Stimulated activated CD4-positive, alpha-beta T cell treated with anti-CD3 and anti-CD28 coated beads, TNF-alpha, amount 100 ng/mL, for 1 hour (primary cell): ENCODE data around the gene KIRREL2.
"Not testable (repeated sequence)": the region's sequence is repeated elsewhere in the genome, so short reads cannot be mapped to it uniquely, and the experiment has no call there.

Source experiments
- DNase-seq, 3 donors: peaks; one replicate each; pipeline ENCODE4 v3.0.0-alpha.2; 2020; ENCODE audit warnings: low read depth in 3 of 3, low spot score in 1 of 3

Gene KIRREL2

GRCh38 chr19:35856546-35857149 is at the start of gene KIRREL2:
Gene KIRREL2, plus strand, starts transcription at chr19:35856911. Its CDS starts 209 bp downstream, at chr19:35857120.
- peak in 1 of 3 donors; percentile 33 for DNase-seq

- no peak for DNase-seq
These were observed 49.1 kb upstream of the KIRREL2 start for GRCh38 chr19:35807633-35808032.

GRCh38 chr19:35811317-35812219 is 45.1 kb upstream of the KIRREL2 start:
- DNase-seq: no peak

- no peak for DNase-seq
These were observed 44.3 kb upstream of the KIRREL2 start, which contains the start of gene PRODH2 for GRCh38 chr19:35812220-35813042. Gene PRODH2, minus strand, starts transcription at chr19:35812845. Its CDS starts 40 bp downstream, at chr19:35812805.

- no peak for DNase-seq
These were observed 43.4 kb upstream of the KIRREL2 start for GRCh38 chr19:35813043-35813890.

- no peak for DNase-seq
These were observed 40.4 kb upstream of the KIRREL2 start for GRCh38 chr19:35816262-35816661.

GRCh38 chr19:35816846-35817245 is 39.9 kb upstream of the KIRREL2 start:
- no peak for DNase-seq

- DNase-seq: no peak
These were observed 38.3 kb upstream of the KIRREL2 start for GRCh38 chr19:35818445-35818844.

GRCh38 chr19:35822579-35822978 is 34.1 kb upstream of the KIRREL2 start:
- DNase-seq: no peak

GRCh38 chr19:35824150-35824549 is 32.6 kb upstream of the KIRREL2 start:
- DNase-seq: no peak

GRCh38 chr19:35828692-35829301 is 27.9 kb upstream of the KIRREL2 start:
- DNase-seq: peak in 1 of 3 donors; percentile 25

- no peak for DNase-seq
These were observed 25.7 kb upstream of the KIRREL2 start for GRCh38 chr19:35830986-35831385.

GRCh38 chr19:35832054-35832453 is 24.7 kb upstream of the KIRREL2 start:
- no peak for DNase-seq

GRCh38 chr19:35833972-35834371 is 22.7 kb upstream of the KIRREL2 start:
- DNase-seq: no peak

GRCh38 chr19:35836096-35836495 is 20.6 kb upstream of the KIRREL2 start:
- not testable (repeated sequence) for DNase-seq

GRCh38 chr19:35841961-35842595 is 14.6 kb upstream of the KIRREL2 start:
- DNase-seq: no peak

- DNase-seq: no peak
These were observed 13.9 kb upstream of the KIRREL2 start for GRCh38 chr19:35842666-35843272.

GRCh38 chr19:35843676-35844481 is 12.8 kb upstream of the KIRREL2 start:
- no peak for DNase-seq
